A549 treated with ZK216348 at 1 μM for 4 hours (cell line): ENCODE measurements around the gene ARPP19. TPM values are rescaled to one million over a fixed set of nuclear protein-coding genes. Genes with fewer than 3 reads are reported as not detected.

Source experiments
- total RNA-seq: library from RNA; stranded (reverse); fragments of 200-300 nt; extraction: Qiagen RNA extraction; gene quantifications from 5 replicates; pipeline ENCODE4 v1.2.3, GENCODE V29; 2022; ENCODE audit warnings: low read depth

ARPP19 gene
- total RNA-seq, result 68.5 to 137 TPM (median 115 TPM) in 5 replicates

DNA sequence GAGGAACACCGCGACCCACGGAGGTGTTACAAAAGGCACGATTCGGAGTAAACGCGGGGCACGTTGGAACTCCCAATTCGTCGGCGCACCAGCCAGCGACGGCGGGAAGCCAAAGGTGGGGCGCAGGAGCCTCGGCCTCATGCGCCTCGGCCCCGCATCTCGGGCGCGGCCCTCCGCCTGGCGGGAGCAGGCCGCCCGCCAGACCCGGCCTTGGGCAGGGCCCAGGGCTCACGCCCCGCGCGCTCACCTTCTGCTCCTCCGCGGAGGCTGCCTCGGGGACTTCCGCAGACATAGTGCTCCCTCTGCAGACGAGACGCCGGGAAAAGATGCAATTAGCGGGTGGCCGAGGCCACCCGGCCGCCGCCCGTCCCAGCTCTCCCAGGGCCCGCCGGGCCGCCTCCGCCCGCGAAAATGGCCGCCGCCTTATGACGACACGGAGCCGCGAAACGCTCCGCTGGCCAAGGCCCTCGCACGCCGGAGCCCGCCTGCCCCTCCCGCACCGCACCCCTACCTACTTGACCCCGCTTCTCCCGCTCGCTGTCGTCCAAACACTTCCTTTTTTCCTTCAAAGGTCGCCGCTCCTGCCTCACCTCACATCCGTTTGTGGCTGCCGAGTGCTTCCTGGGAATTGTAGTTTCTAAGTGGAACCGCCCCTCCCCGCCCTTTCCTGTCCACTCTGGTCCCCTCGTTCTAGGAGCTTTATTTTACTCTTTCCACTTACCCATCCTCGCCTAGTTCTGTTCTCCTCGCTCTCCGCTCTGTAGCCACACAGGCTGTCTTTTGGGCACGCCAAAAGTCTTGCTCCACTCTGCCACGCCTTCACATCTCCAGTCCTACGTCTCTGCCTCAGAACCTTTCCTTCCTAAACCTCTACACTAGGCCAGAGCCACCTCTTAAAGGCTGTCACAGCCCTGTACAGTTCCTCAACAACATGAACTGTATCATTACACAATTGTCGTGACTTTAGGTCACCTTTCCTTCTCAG, at the start of gene ARPP19:
Gene ARPP19, minus strand, starts transcription at position 430 of the 985 bp plus-strand sequence. Its CDS starts 138 bp downstream, at position 292.

GRCh38 chr15:52528564-52529340, 40.1 kb downstream of the ARPP19 start, which contains the start of gene MYO5A:
TSS of gene MYO5A (minus strand) at chr15:52528880. CDS start at chr15:52528806, 74 bp downstream.

Other genes starting within 250 kb of the ARPP19 start
- 21.7 to 31.6 TPM (median 30.4 TPM) in 5 replicates for gene MYO5A, start 40.1 kb downstream of the ARPP19 start, total RNA-seq
- 7.4 to 12.4 TPM (median 9.8 TPM) in 5 replicates for gene ATOSA, start 110.4 kb upstream of the ARPP19 start, total RNA-seq
- gene ONECUT1, start 221.3 kb upstream of the ARPP19 start, total RNA-seq, result 0.11 to 0.51 TPM (median 0.26 TPM) in 4 of 5 replicates, not detected in the other